Right ventricle myocardium inferior (tissue), 1 donor: ENCODE measurements around the gene DMRTC1. TPM values are rescaled to one million over a fixed set of nuclear protein-coding genes. Genes with fewer than 3 reads are reported as not detected.
"Not testable (repeated sequence)": the region's sequence is repeated elsewhere in the genome, so short reads cannot be mapped to it uniquely, and the experiment has no call there.

ENCODE experiments used
- ATAC-seq: fragments of 200-7000 bp; cut with Tn5 transposase; one replicate; pipeline ENCODE4 v1.9.1; 2020; ENCODE audit warnings: mild to moderate bottlenecking, moderate library complexity
- DNase-seq: peaks from one replicate; pipeline ENCODE4 v3.0.0; 2021; ENCODE audit errors: missing footprints
- intact Hi-C: fragments of 100-400 bp; cut with DNase I; formaldehyde crosslinking; loops from one replicate; pipeline ENCODE4 v1.11.0; 2022
- long read RNA-seq: library from polyadenylated mRNA; unstranded; transcript quantifications from one replicate; pipeline ENCODE4 v2.0.0, GENCODE V29; 2021
- total RNA-seq: library from RNA; stranded (reverse); fragmentation: NEBNext Ultra II Directional; extraction: Animal tissue kit (Norgen Biotek cat#: 25700); gene quantifications from one replicate; pipeline ENCODE4 v1.2.1, GENCODE V29; 2021
- donor health status: DM: no; HTN: yes; CAD: no; lungs with severe emphysema.

Gene DMRTC1, protein sequence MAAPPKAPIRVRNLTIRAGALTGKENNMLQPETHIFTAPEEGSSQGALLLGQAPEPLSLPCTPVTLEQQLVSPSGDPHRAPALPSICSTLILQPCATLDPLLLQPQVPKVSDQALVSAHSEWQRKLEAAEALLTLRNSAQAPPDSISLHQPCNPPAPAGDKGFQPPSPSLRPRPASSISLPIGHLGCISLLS
- not detected for total RNA-seq
- long read RNA-seq = 0 reads

GRCh38 chrX:72943819-72944169 lies at the start of gene DMRTC1:
TSS of gene DMRTC1 (minus strand) at chrX:72943837. CDS start at chrX:72875694, 68,143 bp downstream.
- DNase-seq, intact Hi-C loops: not testable (repeated sequence)
- peak; percentile 46 for ATAC-seq

- ATAC-seq, intact Hi-C loops, DNase-seq: not testable (repeated sequence)
Measured at GRCh38 chrX:72980894-72981469, 37.3 kb upstream of the DMRTC1 start.

DNA sequence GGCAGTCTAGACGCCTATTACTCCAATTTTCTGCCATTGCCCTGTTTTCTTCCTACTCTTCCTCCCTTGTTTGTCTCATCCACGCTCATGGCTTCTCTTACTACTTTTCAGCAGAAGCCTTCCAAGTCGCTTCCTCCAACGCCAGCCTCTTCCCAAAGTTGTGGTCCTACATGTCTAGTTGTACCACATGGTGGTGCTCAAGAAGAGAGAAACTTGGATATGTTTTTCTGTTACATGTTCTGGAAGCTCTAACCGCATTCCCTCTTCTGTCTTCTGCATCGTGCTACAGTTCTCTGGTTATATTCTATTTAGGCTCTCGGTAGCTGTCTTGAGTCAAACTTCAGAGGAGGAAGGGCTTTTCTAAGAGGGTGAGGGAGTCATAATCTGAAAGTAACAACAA lies 31.2 kb upstream of the DMRTC1 start:
- DNase-seq, ATAC-seq, intact Hi-C loops: not testable (repeated sequence)

DNA sequence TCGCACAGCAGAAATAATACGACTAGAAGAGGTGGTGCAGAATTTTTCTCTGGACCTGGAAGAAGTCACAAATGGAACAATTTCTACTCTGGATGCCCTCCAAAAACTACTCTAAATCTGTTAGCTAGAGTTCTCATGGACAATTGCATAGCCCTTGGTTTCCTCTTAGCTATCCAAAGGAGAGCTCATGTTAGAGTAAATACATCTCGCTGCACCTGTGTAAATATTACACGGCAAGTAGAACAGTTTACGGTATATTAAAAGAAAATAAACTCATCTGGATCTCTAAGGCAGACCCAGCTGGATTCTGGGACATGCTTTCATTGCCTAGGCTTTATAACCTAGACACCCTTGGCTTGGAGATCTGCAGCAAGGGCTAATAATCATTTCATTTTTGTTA lies 28.2 kb upstream of the DMRTC1 start:
- ATAC-seq, intact Hi-C loops, DNase-seq: not testable (repeated sequence)

GRCh38 chrX:72959971-72960370 lies 16.3 kb upstream of the DMRTC1 start:
- ATAC-seq, intact Hi-C loops, DNase-seq: not testable (repeated sequence)

GRCh38 chrX:72943035-72943818 lies 410 bp downstream of the DMRTC1 start:
- intact Hi-C loops, DNase-seq, ATAC-seq: not testable (repeated sequence)

- ATAC-seq, DNase-seq, intact Hi-C loops: not testable (repeated sequence)
Measured at GRCh38 chrX:72942272-72942671, 1.4 kb downstream of the DMRTC1 start.

DNA sequence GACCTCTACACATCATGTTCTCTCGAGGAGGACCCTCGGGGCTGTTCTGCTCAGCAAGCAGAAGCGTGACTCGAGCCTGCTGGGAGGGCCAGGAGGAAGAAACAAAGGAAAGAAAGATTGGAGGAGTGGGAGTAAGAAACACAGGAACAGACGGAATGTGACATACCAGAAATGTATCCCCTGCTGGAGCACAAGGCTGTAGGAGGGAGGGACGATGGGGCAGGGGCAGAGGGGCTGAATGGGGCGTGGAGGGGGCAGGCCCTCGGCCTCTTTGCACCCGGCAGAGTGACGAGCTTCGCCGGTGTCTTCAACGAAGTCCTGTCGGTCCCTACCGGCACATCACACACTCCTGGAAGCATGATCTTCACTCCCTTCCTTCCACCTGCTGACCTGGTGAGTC lies 5.7 kb downstream of the DMRTC1 start, which contains the start of gene FAM236A:
Gene FAM236A, plus strand, starts transcription at position 301 of the 400 bp plus-strand sequence. Its CDS starts 57 bp downstream, at position 358.
- intact Hi-C loops, DNase-seq, ATAC-seq: not testable (repeated sequence)

DNA sequence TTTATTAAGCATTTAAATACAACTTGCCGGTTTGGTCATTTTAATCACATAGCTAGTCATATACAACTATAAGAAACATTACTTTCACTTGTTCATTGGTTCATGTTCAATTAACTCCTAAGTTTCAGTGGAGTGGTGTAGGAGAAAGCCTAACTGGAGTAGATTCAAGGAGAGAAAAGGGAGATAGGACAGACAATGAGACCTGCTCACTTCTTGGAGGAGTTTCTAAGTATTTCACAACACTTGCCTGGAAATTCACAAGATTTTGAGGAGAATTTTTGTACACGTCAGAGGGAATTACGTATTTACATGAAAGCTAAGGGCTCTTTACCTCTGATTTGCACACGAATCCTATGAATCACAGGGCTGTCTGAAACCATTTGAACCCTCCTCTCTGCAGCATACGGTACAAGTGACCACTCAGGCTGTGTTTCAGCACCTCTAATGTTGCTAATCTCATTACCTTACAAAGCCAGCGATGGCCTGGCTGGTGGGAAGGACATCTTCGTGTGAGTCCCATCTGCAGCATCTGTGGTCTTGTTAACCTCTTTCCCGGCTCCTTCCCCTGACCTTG lies 6.7 kb downstream of the DMRTC1 start:
- ATAC-seq, intact Hi-C loops, DNase-seq: not testable (repeated sequence)

- ATAC-seq, intact Hi-C loops, DNase-seq: not testable (repeated sequence)
Measured at GRCh38 chrX:72936455-72936854, 7.2 kb downstream of the DMRTC1 start.

DNA sequence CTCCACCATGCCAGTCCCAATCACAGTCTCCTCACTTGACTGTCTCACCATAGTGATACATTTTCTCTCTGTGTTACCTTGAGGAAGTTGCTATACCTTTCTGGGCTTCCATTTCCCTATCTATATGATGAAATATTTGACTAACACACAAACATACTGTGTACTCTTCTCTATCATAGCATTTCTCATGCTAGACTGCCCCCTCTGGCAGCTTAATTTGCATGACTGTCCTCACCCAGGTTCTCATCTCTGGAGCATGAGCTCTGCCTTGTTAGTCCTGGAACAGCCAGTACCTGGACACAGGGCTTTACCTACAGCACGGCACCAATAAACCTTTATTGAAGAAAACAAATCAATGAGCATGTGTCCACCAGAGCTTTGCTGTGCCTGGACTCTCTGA lies 11.4 kb downstream of the DMRTC1 start:
- ATAC-seq, DNase-seq, intact Hi-C loops: not testable (repeated sequence)

GRCh38 chrX:72916096-72916495 lies 27.5 kb downstream of the DMRTC1 start:
- ATAC-seq, intact Hi-C loops: not testable (repeated sequence)
- DNase-seq = peak; percentile 0

DNA sequence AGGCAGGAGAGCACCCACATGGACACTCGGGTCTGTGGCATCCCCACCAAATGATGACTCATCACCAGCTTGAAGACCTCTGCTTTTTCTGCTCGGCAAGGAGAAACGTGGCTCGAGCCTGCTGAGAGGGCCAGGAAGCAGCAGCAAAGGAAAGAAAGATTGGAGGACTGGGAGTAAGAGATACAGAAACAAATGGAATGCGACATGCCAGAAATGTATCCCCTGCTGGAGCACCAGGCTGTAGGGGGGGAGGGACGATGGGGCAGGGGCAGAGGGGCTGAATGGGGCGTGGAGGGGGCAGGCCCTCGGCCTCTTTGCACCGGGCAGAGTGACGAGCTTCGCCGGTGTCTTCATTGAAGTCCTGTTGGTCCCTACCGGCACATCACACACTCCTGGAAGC lies 31.3 kb downstream of the DMRTC1 start, which contains the start of gene FAM236C:
Gene FAM236C, plus strand, starts transcription at position 301 of the 400 bp plus-strand sequence. CDS start 100 bp downstream, outside the sequence.
- DNase-seq, intact Hi-C loops, ATAC-seq: not testable (repeated sequence)

DNA sequence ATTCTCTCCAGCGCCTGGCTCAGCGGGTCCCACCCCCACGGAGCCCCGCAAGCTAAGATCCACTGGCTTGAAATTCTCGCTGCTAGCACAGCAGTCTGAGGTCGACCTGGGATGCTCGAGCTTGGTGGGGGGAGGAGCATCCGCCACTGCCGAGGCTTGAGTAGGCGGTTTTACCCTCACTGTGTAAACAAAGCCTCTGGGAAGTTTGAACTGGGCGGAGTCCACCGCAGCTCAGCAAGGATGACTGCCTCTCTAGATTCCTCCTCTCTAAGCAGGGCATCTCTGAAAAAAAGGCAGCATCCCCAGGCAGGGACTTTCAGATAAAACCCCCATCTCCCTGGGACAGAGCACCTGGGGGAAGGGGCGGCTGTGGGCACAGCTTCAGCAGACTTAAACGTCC lies 53.9 kb downstream of the DMRTC1 start:
- ATAC-seq, DNase-seq, intact Hi-C loops: not testable (repeated sequence)

DNA sequence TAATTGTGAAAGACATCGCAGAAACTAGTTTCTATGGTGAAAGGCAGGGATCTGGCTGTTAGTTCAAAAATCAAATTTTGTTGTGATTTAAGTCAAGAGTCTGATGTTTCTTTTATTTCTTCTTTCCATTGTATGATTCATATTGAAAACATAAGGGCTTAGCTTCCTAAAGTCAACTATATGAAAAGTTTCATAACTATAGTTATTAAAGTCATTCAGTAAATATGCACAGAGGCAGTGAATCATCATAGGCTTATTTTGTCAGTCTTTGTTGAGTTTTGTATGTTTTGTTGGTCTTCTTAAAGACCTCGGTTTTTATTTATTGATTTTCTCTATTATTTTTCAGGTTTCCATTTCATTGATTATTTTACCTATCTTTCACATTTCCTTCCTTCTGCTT lies 60.7 kb downstream of the DMRTC1 start:
- DNase-seq, ATAC-seq, intact Hi-C loops: not testable (repeated sequence)

DNA sequence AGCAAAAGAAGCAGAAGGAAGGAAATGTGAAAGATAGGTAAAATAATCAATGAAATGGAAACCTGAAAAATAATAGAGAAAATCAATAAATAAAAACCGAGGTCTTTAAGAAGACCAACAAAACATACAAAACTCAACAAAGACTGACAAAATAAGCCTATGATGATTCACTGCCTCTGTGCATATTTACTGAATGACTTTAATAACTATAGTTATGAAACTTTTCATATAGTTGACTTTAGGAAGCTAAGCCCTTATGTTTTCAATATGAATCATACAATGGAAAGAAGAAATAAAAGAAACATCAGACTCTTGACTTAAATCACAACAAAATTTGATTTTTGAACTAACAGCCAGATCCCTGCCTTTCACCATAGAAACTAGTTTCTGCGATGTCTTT lies 106.1 kb downstream of the DMRTC1 start:
- DNase-seq, ATAC-seq, intact Hi-C loops: not testable (repeated sequence)

DNA sequence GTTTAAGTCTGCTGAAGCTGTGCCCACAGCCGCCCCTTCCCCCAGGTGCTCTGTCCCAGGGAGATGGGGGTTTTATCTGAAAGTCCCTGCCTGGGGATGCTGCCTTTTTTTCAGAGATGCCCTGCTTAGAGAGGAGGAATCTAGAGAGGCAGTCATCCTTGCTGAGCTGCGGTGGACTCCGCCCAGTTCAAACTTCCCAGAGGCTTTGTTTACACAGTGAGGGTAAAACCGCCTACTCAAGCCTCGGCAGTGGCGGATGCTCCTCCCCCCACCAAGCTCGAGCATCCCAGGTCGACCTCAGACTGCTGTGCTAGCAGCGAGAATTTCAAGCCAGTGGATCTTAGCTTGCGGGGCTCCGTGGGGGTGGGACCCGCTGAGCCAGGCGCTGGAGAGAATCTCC lies 112.9 kb downstream of the DMRTC1 start:
- ATAC-seq, DNase-seq, intact Hi-C loops: not testable (repeated sequence)
